HK-2 (cell line): ENCODE data around the gene SH3BGRL.
"Not testable (repeated sequence)": the region's sequence is repeated elsewhere in the genome, so short reads cannot be mapped to it uniquely, and the experiment has no call there.

Experiments used
- DNase-seq: peaks from one replicate; pipeline ENCODE4 v3.0.0-alpha.2; 2018; ENCODE audit not compliant: unreplicated experiment

Gene SH3BGRL

DNA sequence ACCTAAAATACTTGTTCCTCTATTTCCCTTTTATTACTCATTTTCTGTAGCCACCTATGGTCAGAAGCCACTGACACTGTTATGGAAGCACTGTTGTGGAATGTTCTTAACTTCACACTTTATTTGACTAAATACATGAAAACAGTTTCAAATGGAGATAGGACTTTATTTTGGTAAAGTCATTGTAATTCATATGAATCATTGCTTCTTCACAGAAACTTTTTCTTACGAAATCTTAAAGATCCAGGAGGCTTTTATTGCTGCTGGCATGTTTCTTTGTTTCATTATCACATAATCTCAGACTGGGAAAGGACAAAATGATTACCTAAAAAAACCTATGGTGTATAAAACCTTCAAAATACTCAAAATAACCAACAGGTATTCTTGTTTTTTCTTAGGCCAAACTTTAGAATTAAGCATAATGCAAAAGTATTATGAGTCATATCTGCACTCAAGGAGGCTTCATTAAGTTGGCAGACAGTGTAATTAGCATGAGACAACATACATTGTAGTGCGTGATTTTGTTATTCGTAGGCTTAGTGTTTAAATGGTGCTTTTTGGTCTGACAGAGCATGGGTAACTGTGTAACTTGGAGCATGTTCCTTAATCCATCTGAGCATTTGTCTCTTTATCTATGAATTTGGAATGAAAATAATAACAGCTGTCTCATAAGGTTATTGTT is 58.0 kb downstream of the SH3BGRL start:
- DNase-seq = no peak

GRCh38 chrX:81261576-81261975 is 59.7 kb downstream of the SH3BGRL start:
- no peak for DNase-seq

- DNase-seq = no peak
Observed at GRCh38 chrX:81263059-81263458, 61.2 kb downstream of the SH3BGRL start.

DNA sequence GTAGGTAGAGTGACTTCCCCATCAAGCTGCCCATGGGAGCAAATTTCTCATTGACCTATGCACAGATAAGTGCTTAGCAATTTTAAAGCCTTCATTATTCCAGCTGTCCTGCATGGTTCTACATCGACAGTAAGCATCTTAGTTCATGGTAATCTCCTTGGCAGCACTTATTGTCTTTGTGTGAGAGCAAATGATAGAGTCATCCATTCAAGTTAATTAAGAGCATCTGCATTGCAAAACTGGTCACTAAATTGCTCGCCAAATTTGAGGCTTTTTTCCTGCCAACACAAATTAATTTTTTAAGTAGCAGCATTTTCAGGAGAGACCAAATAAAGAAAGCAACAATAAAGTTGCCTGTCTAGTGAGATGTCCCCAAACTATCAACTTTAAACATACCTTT is 76.7 kb downstream of the SH3BGRL start:
- DNase-seq = no peak

GRCh38 chrX:81280148-81280547 is 78.2 kb downstream of the SH3BGRL start:
- no peak for DNase-seq

DNA sequence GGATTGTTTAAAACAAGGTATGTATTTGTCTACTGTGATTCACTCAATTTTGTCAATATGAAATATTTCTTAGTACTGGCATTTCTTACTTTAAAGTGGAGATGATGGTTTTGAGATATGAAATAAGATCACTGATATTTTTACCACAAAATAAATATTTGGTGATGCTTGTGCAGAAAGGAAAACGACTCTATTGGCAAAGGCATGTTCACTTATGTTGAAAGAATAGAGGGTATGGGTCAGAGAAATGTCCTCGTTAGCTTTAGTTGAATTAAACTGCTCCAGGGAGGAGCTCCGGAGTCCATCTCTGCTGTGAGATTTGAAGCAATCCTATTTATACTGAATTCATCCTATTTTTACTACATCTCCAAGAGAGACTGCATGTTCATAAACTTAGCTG is 84.2 kb downstream of the SH3BGRL start:
- DNase-seq = no peak

DNA sequence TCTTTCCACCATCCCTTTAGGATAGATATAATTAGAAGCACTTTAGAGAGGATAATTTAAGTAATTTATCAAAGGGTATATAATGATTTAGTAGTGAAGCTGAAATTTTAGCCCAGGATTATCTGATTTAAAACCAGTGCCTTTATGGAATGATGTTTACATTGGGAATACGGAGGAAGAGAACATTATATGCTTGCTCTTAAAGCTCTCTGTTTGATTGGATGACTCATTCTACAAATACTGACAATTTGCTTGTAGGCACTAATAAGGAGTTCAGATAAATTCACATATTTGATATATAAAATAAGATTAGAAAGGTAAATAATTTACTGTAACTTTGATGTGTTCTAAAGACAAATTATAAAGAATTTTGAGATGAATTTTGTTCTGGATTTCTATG is 84.7 kb downstream of the SH3BGRL start:
- DNase-seq = no peak

GRCh38 chrX:81291996-81292395 is 90.1 kb downstream of the SH3BGRL start:
- no peak for DNase-seq

GRCh38 chrX:81294101-81294500 is 92.2 kb downstream of the SH3BGRL start:
- DNase-seq = no peak

GRCh38 chrX:81301877-81302276 is 100.0 kb downstream of the SH3BGRL start:
- DNase-seq = no peak

GRCh38 chrX:81304563-81304962 is 102.7 kb downstream of the SH3BGRL start:
- no peak for DNase-seq

- no peak for DNase-seq
Observed at GRCh38 chrX:81305240-81305639, 103.3 kb downstream of the SH3BGRL start.

DNA sequence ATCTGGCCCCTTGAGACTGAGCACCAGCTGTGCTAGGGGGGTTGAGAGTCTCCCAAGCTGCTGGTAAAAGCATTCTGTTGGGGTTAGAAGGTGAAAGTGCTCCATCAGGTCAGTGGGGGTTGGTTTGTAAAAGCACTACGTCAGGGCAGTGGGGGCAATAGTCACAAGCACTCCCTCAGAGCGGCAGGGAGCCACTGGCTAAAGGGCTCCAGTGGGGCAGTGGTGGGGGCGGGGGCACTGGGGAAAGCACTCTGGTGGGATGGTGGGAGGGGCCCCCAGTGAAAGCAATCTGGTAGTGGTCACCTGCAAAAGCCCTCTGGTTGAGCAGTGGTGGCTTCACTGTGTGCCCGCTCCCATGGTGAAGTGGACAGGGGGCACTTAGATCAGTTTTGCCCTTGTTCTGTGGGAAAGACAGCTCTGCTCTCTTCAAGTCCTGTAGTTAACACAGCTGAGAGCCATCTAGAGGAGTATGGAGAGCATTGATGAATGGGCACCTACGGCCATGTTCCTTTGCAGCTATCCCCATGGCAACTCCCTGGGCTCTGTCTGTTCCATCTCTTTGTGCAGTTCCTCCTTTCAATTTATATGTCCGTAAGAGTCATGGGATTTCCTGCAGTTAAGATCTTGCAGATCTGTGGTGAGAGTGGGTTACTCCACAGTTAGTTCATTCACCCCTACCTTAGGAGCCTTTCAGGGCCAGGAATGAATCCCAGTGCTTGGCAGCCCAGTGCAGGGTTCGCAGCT is 106.4 kb downstream of the SH3BGRL start:
- DNase-seq = no peak

GRCh38 chrX:81316163-81316562 is 114.3 kb downstream of the SH3BGRL start:
- no peak for DNase-seq

GRCh38 chrX:81331653-81332052 is 129.8 kb downstream of the SH3BGRL start:
- DNase-seq = not testable (repeated sequence)

GRCh38 chrX:81336455-81337152 is 134.7 kb downstream of the SH3BGRL start:
- no peak for DNase-seq

DNA sequence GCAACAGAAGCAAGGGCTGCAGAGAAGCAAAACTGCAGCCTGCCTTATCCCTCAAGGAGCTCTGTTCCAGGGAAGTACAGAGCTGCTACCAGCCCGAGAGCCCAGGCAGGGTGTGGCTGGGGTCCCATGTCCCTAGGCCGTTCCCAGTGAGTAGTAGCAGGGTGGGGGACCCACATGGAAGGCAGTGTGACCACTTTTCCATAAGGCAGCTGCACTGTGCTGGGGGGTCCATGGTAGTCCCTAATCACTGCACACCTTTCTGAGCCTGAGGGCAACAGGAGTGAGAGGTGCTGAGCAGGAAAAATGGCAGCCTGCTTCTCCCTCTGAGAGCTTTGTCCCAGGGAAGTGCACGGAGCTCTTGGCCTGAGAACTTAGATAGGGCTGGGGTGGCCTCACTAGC is 135.9 kb downstream of the SH3BGRL start:
- DNase-seq = no peak

DNA sequence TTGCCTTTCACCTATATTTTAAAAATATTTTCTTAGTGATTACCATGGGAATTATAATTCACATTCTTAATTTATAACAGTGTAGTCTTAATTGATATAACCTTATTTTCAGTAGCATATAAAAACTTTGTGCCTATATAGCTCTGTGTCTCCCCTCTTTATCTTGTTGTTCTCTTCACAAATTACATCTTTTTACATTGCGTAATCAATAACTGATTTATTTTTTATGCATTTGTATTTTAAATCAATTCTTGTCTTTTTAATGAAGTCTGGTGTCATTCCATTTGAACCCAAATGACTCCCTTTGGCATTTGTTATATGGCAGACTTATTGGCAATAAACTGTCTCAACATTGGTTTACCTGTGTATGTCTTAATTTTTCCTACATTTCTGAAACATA is 137.0 kb downstream of the SH3BGRL start:
- no peak for DNase-seq

DNA sequence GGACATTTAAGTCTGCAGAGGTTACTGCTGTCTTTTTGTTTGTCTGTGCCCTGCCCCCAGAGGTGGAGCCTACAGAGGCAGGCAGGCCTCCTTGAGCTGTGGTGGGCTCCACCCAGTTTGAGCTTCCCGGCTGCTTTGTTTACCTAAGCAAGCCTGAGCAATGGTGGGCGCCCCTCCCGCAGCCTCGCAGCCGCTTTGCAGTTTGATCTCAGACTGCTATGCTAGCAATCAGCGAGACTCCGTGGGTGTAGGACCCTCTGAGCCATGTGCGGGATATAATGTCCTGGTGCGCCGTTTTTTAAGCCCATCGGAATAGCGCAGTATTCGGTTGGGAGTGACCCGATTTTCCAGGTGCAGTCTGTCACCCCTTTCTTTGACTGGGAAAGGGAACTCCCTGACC is 143.4 kb downstream of the SH3BGRL start:
- not testable (repeated sequence) for DNase-seq
